Measurements from ENCODE around the gene GRID1.

DNA sequence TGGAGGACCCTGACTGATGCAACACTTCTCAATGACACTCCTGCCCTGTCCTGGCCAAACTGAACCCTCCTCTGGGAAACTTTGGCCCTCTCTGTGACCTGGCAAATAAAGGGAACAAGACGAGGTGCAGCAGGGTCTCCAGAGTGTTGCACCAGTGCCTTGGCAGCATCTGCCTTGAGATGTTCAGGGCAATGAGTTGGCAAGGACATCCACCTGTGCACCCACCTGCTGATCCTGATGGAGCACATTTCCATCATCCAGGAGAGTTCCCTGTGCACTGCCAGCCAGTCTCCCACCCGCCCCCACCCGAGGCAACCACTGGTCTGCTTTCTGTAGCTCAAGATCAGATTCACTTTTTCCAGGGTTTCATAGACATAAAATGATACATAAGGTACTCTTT is 407.4 kb downstream of the GRID1 start:
- no peak for TF ChIP-seq EZH2 (IDR thresholded peaks at IDR 0.05)
- no peak for TF ChIP-seq POLR2AphosphoS5 (IDR thresholded peaks at IDR 0.05; ENCODE audit: borderline replicate concordance, low read depth, low read length)
- TF ChIP-seq FOXP2 (optimal IDR thresholded peaks at IDR 0.05; ENCODE audit: control extremely low read depth, extremely low read length, insufficient read depth): no peak
